Choroid plexus epithelial cell (primary cell): ENCODE data around the gene COPE.

ENCODE experiments used
- DNase-seq: peaks from one replicate; pipeline ENCODE4 v3.0.0-alpha.2; 2010; ENCODE audit warnings: low read depth
- H3K4me3 ChIP-seq: 2 replicates; pipeline ENCODE4 v1.5.1; 2011; ENCODE audit warnings: low read depth, mild to moderate bottlenecking, control low read depth, low read length, moderate library complexity
- TF ChIP-seq, protein P1 (sequence below): conservative IDR thresholded peaks from 2 replicates; pipeline ENCODE4 v1.5.1; 2011; ENCODE audit warnings: low read depth, mild to moderate bottlenecking, control low read depth, inconsistent platforms, low read length, moderate library complexity

The COPE gene

DNA sequence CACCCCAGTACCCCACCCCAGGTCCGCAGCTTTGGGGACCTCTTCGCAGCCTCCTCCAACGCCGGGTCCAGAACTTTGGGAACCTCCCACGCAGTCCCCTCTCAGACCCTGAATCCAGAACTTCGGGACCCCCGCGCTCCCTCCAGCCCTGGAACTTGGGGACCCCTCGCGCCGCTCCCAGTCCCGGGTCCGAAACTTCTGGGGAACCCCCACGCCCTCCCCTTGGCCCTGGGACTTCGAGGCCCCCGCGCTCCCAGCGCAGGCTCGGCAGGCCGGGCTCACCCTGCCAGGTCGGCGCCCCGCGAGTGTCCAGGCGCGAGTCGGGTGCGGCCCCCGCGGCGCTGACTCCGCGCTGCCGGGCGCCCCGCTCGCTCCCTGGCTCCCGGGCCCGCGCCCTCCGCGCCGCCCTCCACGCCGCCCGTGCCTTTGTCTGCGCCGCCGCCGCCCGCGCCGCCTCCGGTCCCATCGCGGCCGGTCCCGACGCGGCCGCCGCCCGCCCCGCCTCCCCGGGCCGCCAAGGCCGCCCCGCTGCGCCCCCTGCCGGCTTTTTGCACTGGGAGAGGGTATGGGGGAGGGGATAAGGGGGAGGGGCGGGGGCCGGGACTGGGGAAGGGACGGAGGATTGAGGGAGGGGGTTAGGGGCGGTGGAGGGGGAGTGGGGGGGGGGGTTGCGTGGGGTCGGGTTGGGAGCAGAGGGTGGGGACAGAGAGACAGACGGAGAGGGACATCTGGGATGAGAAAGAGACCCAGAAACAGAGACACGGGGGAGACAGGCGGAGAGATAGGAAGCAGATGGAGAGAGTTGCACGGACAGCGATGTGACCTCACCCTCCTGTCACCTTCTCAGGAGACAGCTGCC is 21.8 kb upstream of the COPE start, which contains the start of gene HOMER3:
HOMER3 (minus strand) TSS at position 449 of the 859 bp plus-strand sequence. CDS start 2,235 bp downstream, outside the sequence.
- TF ChIP-seq, protein P1, sequence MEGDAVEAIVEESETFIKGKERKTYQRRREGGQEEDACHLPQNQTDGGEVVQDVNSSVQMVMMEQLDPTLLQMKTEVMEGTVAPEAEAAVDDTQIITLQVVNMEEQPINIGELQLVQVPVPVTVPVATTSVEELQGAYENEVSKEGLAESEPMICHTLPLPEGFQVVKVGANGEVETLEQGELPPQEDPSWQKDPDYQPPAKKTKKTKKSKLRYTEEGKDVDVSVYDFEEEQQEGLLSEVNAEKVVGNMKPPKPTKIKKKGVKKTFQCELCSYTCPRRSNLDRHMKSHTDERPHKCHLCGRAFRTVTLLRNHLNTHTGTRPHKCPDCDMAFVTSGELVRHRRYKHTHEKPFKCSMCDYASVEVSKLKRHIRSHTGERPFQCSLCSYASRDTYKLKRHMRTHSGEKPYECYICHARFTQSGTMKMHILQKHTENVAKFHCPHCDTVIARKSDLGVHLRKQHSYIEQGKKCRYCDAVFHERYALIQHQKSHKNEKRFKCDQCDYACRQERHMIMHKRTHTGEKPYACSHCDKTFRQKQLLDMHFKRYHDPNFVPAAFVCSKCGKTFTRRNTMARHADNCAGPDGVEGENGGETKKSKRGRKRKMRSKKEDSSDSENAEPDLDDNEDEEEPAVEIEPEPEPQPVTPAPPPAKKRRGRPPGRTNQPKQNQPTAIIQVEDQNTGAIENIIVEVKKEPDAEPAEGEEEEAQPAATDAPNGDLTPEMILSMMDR: peak; percentile 46
- peak within 1 kb of the TSS; percentile 77 for H3K4me3 ChIP-seq
- peak; percentile 54 for DNase-seq

DNA sequence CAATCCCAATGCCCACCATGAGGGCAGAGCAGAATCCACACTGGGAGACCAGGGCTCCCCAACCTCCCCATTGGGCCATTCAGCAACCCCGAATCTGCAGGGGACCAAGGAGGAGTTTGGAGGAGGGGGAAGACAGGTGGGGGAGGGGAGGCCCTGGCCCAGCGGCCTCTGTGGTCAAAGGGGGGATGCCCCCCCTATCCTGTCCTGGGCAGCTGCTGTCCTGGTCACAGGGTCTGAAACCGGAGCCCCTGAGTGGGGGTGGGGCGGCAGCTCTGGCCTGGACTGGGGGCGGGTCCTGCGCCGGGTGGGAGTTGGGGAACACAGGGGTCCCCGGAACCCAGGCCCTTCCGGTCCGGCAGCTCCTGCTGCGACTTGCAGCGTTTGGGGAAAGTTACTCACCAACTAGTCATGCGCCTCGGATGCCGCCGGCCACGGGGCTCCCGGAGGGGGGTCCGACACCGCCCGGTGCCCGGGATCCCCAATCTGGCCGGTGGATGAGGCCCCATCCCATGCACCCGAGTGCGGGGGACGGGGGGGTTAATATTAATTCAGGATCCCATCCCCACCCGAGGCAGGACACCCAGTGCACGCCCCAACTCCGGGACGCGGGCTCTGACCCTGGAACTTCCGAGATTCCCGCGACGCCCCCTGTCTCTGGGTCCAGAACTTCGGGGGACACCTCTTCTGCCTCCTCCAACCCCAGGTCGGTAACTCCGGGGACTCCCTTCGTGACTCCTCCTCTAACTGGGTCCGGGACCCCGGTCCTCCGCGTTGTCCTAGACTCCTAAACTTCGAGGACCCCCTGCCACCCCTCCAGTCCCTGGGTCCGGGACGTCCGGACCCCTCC is 21.0 kb upstream of the COPE start:
- peak; percentile 66 for DNase-seq
- TF ChIP-seq, protein P1: no peak
- H3K4me3 ChIP-seq: peak overlapping the region; percentile 77

GRCh38 chr19:18939163-18939562 is 20.0 kb upstream of the COPE start:
- TF ChIP-seq, protein P1: no peak
- no peak overlapping the region for H3K4me3 ChIP-seq

DNA sequence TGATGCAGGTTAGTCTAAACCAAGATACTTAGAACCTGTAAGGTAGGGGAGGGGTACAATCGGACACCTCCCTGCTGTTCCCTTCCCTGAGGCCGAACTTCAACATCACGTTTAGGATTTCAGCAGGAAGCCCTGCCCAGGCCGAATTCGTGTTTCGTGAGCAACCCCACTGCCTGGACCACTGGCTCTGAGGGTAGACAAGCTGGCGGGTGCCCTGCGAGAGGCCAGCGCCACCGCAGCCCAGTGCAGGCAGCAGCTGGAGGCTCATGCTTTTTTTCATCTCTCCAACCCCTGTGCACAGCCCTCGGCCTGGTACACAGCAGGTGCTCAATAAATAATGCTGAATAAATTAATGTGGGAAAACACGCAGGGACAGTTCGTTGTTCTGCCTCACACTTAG is 14.1 kb upstream of the COPE start:
- TF ChIP-seq, protein P1: no peak
- DNase-seq: no peak
- H3K4me3 ChIP-seq: no peak overlapping the region

More at GRCh38 chr19:18939163-18939562, 20.0 kb upstream of the COPE start:
- DNase-seq: no peak

- DNase-seq: peak; percentile 64
- TF ChIP-seq, protein P1: no peak
- H3K4me3 ChIP-seq: peak overlapping the region; percentile 40
Observed at GRCh38 chr19:18932216-18932841, 13.1 kb upstream of the COPE start.

GRCh38 chr19:18931316-18932162 is 12.4 kb upstream of the COPE start:
- no peak for DNase-seq
- H3K4me3 ChIP-seq: no peak overlapping the region
- TF ChIP-seq, protein P1: no peak
